ENCODE measurements around the gene POLR3GL.
"Not testable (repeated sequence)": the region's sequence is repeated elsewhere in the genome, so short reads cannot be mapped to it uniquely, and the experiment has no call there.

The POLR3GL gene, protein sequence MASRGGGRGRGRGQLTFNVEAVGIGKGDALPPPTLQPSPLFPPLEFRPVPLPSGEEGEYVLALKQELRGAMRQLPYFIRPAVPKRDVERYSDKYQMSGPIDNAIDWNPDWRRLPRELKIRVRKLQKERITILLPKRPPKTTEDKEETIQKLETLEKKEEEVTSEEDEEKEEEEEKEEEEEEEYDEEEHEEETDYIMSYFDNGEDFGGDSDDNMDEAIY

DNA sequence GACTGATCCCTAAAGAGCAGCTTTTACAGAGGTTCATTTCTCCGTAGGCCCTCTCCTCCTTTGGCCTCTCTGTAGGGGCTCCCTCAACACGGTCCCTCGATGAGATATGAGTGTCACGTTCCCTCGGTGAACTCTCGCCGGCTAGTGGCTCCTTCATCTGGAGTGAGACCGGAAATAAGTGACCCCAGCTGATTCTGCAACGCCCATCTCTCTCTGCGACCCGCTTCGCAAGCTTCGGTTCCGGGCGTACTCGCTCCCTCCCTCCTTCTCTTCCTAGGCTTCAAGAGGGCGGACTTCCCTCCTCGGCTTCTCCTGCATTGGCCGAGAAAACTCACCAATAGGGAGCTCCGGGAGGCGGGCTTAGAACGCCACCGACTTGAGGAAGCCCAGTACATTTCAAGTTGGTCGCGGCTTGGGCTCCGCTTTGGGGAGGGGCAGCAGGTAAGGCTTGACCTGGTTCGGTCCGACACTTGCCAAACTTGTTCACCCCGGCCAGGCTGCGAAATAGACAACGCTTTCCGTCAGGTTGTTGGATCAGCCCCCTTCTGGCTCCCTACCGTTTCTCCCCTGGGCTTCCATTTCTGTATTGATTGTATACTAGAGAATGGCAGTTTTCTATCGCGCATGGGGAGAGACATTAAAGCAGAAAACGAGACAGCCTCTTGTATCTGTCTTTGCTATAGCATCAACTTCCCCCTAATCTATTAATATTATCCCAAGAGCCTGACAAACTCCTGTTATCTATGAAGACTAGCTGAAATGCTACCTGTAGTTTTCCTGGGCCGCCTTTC is at the start of gene POLR3GL, which contains the start of gene ANKRD34A:
Gene POLR3GL, plus strand, starts transcription at position 363 of the 791 bp plus-strand sequence. CDS start 10,176 bp downstream, outside the sequence.
Gene ANKRD34A, minus strand, starts transcription at position 248 of the 791 bp plus-strand sequence. CDS start 2,816 bp downstream, outside the sequence.
- peak; percentile 94 for DNase-seq (ENCODE audit: low spot score)

DNA sequence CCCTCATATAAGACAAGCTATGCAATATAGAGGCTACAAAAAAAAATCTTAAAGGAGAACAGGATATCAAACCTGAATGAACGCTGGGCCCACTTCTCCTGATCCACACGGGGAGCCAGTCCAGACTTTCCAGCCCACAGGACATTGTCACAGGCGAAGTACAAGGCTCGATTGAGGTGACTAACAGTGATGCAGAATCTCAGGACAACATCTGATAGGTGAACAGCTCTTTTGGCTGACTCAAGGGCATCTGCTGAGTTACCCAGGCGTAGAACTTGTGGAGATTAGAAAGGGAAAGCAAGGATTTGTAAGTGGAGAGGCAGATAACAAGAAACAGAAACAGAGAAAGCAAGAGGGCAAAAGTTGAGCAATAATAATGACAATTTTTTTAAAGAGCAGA is 47.7 kb upstream of the POLR3GL start:
- no peak for DNase-seq (ENCODE audit: low spot score)

DNA sequence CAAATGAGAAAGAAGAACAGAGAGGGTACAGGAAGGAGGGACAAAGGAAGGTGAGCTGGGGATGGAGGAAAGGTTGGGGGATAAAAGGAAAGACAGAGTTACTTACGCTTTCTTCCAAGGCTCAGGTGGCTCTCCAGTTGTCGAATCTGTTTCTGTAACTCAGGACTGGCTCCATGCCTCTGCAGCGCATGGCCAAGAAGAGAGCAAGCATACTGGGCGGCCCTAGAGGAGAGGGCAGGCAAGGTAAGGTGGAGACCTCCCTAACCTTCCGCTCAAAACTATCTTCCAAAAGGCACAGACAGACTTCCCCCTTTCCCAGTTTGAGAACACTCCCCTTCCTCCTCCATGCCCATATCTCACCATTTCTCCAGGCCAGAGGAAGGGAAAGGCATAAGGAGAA is 46.9 kb upstream of the POLR3GL start:
- DNase-seq (ENCODE audit: low spot score): no peak

DNA sequence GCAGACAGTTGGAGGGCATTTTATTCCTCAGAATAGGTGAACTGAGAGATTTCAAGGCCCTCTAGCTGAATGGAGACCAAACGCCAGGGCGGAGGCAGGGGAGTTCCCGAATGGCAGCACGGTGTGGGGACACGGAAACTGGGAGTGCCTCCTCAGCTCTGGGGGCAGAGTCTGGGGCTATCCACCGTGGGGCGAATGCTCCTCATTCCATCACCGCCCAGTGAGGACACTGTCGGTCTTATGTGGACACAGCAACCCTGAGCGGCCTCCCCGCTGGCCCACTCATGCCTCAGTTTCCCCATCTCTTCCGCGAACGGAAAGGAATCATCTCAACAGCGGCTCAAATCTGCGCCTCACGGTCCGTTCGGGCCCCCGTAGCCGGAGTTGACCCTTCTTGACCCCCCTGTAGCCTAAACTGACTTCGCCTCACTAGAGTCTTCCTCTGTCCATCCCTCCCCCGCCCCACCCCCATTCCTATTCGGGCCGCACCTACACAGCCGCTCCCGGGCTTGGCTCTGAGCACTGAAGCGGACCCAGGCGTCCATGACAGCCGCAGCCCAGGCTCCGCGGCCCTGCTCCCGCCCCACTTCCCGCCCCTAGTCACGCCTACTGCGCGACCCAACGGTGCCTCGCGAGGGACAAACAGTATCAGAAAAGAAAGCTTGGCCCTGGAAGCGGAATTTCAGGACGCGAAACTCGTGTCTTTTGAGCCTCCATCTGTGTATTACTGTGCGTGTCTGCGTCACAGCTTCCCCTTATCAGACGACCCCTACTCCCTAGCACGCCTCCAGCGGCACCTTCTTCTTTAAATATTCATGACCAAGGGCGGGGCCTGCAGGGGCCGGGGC is 46.1 kb upstream of the POLR3GL start, which contains the start of gene PEX11B:
Gene PEX11B, minus strand, starts transcription at position 574 of the 848 bp plus-strand sequence. Its CDS starts 29 bp downstream, at position 545.
- DNase-seq (ENCODE audit: low spot score): peak; percentile 94

DNA sequence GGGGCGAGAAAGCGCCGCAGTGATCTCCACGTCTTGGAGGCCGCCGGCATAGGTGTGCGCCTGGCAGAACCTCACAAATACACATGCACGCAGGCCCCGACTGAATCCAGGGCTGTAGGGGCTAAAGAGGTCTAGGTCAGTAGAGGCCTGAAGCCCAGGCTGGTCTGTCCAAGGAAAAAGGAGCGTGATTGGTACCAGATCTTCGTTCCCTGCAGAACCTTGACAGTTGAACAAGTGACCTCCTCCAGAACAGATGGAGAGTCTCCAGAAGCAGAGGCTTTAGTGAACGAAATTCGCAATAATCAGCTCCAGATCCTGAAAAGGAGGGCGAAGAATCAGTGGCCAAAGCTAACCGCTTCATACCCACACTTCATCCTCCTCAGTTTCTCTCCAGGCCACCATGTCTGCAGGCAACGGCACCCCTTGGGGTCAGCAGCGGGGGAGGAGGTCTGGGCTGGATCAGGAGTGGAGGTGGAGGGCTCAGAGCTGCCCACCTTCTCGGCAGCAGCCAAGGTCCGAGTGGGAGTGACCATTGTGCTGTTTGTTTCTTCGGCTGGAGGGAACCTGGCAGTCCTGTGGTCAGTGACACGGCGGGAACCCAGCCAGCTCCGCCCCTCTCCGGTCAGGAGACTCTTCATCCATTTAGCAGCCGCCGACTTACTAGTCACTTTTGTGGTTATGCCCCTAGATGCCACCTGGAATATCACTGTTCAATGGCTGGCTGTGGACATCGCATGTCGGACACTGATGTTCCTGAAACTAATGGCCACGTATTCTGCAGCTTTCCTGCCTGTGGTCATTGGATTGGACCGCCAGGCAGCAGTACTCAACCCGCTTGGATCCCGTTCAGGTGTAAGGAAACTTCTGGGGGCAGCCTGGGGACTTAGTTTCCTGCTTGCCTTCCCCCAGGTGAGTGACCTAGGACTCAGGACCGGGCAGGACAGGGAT is 45.2 kb upstream of the POLR3GL start:
- DNase-seq (ENCODE audit: low spot score): no peak

DNA sequence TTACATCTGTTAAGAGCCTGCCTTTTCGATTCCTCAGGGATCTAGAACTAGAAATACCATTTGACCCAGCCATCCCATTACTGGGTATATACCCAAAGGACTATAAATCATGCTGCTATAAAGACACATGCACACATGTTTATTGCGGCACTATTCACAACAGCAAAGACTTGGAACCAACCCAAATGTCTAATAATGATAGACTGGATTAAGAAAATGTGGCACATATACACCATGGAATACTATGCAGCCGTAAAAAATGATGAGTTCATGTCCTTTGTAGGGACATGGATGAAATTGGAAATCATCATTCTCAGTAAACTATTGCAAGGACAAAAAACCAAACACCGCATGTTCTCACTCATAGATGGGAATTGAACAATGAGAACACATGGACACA is 44.2 kb upstream of the POLR3GL start:
- not testable (repeated sequence) for DNase-seq (ENCODE audit: low spot score)

DNA sequence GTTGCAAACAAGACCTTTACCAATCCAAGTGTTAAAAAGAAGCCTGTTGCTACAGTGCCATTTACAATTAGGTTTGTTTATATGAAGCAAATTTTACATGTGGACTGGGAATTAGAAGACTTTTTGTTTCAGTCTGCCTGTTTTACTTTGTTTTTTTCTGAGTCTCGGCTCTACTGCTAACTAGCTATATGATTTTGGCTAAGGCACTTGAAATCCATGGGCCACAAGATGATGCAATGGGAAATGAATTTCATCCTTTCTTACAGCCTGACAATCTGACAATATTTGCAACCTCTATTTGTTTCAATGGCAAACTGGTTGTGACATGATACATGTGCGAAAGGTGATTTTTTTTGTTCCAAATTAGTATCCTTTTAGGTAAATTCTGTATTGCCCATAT is 42.2 kb upstream of the POLR3GL start:
- DNase-seq (ENCODE audit: low spot score): no peak

DNA sequence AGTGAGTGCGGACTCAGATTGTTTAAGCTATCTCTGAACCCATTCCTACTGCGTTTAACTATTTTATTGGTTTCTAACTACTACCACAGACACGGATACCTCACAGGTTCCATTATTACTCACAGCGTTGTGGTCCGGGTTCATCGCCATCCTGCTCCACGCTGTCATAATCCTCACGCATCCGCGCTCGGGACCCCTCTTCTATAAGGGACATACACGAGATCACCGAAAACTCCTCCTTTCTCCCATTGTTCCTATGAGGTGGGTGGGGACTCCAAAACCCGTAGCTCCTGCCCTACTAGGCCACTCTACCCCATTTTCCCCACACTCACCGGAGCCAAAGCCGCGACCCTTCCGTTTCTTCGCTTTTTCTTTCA is 37.8 kb upstream of the POLR3GL start:
- DNase-seq (ENCODE audit: low spot score): peak; percentile 10

DNA sequence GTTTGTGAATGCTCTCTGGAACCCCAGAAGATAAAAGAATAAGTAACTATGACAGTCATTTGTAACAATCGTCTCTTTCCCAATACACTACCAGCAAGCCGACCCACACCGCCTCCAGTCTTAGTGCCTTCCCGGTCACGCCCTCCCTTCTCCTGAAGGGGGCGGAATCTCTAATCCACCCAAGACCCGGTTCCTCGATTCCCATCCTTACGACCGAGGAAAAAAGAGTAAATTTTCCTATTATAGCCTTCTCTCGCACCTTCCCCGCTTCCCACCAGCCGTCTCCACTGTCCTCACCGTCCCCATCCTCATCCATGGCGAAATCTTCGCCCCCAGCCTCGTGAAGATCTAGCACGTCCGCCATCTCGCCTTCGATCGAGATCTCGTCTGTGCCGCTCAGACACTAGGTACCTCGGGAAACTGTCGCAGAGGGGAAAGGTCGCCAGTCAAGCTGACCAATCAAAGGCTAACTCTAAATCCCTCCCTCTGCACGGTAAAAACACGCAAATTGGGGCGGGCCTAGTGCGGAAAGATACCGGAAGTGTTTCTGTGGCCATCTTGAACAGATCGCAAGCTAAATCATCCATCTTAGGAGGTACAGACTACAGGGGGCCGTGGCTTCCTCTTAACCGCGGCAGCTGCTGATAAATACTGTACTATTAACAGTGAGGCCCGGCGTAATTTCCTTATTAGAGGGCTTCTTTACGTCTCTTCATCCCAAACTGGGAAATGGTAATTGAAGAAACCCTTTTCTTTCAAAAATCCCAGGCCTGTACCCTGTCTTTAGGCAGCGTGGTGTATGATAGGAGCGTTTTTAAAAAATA is 37.2 kb upstream of the POLR3GL start, which contains the start of gene RBM8A:
Gene RBM8A, minus strand, starts transcription at position 422 of the 824 bp plus-strand sequence. Its CDS starts 58 bp downstream, at position 364.
- peak; percentile 97 for DNase-seq (ENCODE audit: low spot score)

DNA sequence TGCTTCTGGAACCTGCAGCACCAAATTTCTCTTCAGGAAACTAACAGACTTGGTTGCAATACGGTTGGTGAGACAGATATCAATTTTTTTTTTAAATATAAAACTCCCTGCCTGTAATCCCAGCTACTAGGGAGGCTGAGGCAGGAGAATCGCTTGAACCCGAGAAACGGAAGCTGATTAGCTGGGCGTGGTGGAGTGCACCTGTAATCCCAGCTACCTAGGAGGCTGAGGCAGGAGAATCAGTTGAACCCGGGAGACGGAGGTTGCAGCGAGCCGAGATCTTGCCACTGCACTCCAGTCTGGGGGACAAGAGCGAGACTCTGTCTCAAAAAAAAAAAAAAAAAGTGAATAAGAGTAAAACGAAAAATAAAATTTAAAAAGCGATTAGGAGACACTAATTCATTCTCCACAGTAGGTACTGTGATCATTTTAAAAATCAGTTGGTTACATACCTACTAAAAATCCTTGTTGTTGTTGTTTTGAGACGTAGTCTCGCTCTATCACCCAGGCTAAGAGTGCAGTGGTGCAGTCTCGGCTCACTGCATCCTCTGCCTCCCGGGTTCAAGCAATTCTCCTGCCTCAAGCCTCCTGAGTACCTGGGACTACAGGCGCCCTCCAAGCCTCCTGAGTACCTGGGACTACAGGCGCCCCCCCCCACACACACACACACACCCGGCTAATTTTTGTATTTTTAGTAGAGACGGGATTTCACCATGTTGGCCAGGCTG is 36.4 kb upstream of the POLR3GL start:
- DNase-seq (ENCODE audit: low spot score): peak; percentile 2

DNA sequence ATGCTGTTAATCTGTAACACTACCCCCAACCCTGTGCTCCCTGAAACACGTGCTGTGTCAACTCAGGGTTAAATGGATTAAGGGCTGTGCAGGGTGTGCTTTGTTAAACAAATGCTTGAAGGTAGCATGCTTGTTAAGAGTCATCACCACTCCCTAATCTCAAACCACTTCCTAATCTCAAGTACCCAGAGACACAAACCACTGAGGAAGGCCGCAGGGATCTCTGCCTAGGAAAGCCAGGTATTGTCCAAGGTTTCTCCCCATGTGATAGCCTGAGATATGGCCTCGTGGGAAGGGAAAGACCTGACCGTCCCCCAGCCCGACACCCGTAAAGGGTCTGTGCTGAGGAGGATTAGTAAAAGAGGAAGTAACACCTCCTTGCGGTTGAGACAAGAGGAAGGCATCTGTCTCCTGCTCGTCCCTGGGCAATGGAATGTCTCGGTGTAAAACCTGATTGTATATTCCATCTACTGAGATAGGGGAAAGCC is 31.9 kb upstream of the POLR3GL start:
- DNase-seq (ENCODE audit: low spot score): peak; percentile 51

DNA sequence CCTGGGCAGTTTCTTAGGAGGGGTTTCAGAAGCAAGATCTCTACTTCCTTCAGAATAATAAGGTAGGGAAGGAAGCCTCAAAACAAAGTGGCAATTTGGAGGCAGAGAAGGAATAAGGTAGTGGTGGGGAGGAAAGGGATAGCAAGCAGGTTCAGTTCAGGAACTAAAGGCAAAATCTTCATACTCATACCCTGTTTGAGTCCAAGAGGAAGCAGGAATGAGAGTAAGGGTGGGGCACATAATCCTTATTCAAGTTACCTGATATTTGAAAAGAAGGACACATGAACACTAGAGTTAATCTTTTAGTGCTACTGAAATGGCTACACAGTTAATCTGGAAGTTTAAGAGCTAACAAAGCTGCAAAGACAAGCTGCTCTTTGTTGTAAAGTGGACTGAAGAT is 28.8 kb upstream of the POLR3GL start:
- no peak for DNase-seq (ENCODE audit: low spot score)

DNA sequence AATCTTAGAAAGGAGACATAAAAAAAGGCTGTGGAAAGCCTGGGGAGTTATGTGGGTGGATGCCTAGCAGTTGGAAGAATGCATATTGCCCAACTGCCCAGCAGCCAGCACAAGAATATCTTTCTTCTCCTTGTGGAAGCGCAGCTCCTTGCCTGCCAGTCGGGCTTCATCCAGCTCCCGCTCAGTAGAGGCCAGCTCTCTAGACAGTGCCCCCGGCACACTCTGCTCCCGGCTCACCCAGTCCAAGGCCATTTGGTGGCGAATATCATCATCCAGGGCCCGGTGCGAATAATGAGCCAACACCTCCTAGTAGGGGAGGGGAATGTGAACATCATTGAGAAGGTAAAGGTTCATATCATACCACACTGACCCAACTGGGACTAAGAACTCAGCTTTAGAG is 28.2 kb upstream of the POLR3GL start:
- DNase-seq (ENCODE audit: low spot score): no peak

DNA sequence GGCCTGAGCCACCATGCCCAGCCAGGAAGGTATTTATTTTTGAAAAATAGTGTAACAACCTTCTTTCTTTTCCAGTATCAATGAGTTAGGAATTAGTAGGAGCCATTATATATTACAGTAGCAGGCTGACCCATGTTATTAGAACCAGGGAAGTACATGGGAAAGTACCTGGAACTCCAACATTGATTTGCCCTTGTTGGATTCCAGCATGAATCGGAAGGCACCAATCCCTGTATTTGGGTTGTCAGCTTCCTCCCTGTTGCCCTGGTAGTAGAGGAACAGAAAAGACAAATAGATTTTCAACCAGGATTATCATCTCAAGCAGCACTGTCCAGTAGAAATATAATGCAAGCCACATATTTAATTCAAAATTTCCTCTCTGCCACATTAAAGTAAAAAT is 27.1 kb upstream of the POLR3GL start:
- no peak for DNase-seq (ENCODE audit: low spot score)

DNA sequence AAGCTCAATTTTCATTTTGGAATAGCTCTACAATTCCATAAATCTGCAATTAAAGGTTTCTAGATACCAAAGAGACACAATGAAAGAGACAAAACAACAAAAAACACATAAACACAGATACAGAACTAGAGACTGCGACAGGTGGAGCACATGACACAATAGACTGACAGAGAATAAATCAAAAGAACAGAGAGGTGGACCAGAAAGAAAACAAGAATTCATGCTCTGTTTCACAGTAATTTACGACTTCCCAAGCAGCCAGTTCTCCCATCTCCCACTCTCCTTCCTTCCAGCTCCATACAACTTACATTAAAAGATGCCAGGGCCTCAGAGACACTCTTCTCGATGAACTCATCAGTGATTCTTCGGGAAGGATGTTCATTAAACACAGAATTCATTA is 22.1 kb upstream of the POLR3GL start:
- DNase-seq (ENCODE audit: low spot score): no peak

DNA sequence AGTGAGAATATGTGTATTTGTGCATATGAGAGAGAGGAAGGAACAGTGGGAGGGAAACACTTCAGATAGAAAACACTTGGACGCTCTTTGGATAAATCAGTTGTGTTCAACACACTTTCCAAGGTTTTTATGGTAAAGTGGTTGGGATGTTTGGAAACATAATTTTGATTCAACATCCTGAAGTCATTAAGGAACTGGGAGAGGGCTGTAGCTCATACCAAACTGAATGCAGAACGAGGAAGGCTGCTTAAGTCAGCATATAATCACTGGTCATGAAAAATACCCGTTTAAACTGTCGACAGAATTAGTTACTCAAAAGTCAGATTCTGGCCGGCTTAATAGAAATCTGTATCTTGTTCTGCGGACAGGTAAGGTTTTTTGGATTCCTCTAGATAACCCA is 21.6 kb upstream of the POLR3GL start:
- no peak for DNase-seq (ENCODE audit: low spot score)

DNA sequence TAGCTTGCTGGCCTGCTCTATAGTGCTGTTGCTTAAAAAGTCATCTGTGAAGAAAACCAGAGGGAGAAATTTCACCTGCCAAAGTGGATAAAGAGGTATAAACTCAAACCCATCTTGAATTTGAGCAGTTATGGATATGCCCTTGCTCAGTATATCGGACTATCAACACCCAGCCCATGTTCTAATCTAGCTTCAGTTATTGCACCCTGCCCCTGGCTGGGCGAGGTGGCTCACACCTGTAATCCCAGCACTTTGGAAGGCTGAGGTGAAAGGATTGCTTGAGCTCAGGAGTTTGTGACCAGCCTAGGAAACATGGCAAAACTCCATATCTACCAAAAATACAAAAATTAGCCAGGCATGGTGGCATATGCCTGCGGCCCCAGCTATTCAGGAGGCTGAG is 20.0 kb upstream of the POLR3GL start:
- DNase-seq (ENCODE audit: low spot score): no peak

DNA sequence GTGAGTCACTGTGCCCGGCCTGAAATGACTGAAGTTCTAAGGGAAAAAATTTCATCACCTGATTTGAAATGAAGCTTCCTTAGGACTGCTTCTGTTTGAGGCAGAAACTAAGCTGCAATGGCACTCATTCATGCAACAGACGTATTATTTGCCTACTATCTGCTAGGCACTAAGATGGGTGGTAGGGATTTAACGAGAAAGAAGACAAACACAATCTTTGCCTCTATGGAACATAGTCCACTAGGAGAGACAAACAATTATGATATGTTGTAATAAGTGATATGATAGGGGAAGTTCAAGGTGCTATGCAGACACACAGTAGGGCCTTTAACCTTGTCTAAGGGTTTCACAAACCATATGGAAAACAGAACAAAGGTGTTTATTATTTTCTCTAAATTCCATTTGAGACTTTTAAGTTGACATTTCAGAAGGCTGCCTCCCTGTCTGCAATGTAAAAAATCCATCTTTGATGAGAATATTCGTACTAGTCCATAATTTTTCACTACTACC is 18.0 kb upstream of the POLR3GL start:
- no peak for DNase-seq (ENCODE audit: low spot score)

DNA sequence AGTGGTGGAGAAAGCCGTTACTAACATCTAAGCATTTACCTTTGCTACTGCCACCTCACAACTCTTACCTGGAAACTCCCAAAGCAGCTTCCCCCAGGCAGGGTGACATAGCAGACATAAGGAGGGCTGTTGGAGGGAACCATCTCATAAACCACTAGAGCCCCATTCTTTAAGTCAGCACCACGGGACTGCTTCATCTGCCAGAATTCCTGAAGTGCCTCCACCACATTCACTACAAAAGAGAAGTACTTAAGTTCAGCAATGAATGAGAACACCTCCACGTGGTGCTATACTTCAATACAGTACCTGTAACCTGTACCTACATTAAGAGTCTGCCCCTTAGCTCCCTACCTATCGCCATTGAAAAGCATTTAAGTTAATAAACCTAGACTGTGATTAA is 16.9 kb upstream of the POLR3GL start:
- no peak for DNase-seq (ENCODE audit: low spot score)

Data from CD4-positive, alpha-beta T cell treated with Interleukin-15 for 4 hours (primary cell).